CD4-positive, alpha-beta T cell treated with Interleukin-1 beta for 1 hour (primary cell): ENCODE measurements around the gene C9orf40.

Experiments used
- DNase-seq, 2 donors: peaks; one replicate each; pipeline ENCODE4 v3.0.0-alpha.2; 2020 to 2022

The C9orf40 gene

GRCh38 chr9:74935008-74935407 is 17.7 kb downstream of the C9orf40 start:
- no peak for DNase-seq

- no peak for DNase-seq
Measured at GRCh38 chr9:74921737-74922136, 31.0 kb downstream of the C9orf40 start.

GRCh38 chr9:74920944-74921626 is 31.6 kb downstream of the C9orf40 start:
- no peak for DNase-seq

- DNase-seq, result no peak
Measured at GRCh38 chr9:74910036-74910435, 42.7 kb downstream of the C9orf40 start.

GRCh38 chr9:74908665-74909064 is 44.0 kb downstream of the C9orf40 start:
- DNase-seq, result no peak

- DNase-seq, result no peak
Measured at GRCh38 chr9:74907085-74907484, 45.6 kb downstream of the C9orf40 start.

- DNase-seq, result no peak
Measured at GRCh38 chr9:74901001-74901400, 51.7 kb downstream of the C9orf40 start.
